HG03457 (cell line): Measurements from ENCODE around the gene SMCHD1.

ENCODE experiments used
- ATAC-seq: cut with Tn5 transposase; IDR thresholded peaks from one replicate; pipeline ENCODE4 v1.9.1; 2021; ENCODE audit warnings: moderate number of reproducible peaks; ENCODE audit not compliant: unreplicated experiment

The SMCHD1 gene

DNA sequence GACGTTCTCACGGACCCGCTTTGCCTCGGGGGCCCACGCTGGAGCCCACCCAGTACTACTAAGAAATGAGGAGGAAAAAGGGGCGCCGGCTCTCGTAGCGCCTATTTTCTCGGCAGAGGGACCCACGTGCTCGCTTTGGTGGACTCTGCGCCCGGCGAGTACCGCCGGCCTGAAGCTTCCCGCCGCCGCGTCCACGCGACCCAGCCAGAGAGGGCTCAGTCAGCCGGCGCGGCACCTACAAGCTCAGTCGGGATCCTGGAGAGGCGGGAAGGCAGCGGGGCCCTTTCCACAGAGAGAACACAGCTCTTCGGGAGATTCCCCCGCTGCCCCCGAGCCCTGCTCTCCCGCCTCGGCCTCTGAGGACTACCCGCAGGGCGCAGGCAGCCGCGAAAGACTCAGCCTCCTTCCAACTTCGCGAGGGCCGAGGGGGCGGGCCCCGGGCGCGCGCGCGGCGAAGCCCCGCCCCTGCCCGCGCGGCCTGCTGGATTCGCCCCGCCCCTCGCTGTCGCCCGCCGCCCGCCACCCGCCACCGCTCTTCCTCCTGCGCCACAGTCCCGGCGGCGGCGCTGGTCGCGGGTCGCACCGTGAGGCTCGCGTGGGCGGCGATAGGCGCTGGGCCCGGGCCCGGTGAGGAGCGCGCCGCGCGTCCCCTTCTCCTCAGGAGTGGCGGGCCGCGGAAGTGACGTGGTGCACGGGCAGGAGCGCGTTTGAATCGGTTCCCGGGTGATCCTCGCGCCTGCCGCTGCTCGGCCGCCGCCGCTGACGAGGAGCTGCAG lies at the start of gene SMCHD1:
SMCHD1 (plus strand) TSS at position 549 of the 776 bp plus-strand sequence. CDS start 350 bp downstream, outside the sequence.
- ATAC-seq: peak; percentile 62

DNA sequence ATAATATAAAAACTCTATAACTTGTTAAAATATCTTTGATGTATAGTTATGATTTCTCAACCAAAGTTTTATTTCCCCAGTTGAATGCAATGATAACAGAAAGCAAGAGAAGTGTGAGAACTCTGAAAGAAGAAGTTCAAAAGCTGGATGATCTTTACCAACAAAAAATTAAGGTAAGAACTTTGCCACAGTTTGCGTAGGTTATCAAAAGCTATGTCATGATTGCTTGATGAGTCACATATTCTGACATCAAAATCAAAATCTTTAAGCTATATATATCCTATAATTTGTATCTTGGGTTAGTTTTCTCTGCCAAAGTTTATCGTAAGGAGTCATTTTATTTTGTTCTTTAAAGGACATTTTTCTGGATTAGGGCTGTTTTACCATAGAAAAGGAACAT lies 49.2 kb upstream of the SMCHD1 start:
- ATAC-seq: no peak

DNA sequence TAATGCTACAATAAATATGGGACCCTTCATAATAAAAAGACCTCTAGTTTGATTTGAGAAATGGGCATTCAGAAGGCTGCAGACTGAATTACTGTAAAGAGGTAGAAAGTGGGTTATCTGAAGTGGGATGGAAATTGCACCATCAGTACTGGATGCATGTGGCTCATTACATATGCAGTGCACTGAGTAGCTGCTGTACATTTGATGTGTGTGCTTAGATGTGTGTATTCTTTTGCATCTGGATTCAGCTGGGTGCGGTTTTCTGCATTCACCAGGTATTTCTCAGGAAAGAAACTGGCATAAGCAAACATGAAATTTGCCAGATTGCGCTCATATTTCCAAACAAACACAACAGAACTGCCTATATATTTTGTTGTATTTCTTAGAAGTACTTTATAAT lies 45.9 kb upstream of the SMCHD1 start:
- no peak for ATAC-seq

- no peak for ATAC-seq
Observed at GRCh38 chr18:2610549-2610948, 45.0 kb upstream of the SMCHD1 start.

- ATAC-seq: no peak
Observed at GRCh38 chr18:2612996-2613395, 42.5 kb upstream of the SMCHD1 start.

GRCh38 chr18:2617401-2617998 lies 38.0 kb upstream of the SMCHD1 start:
- no peak for ATAC-seq

DNA sequence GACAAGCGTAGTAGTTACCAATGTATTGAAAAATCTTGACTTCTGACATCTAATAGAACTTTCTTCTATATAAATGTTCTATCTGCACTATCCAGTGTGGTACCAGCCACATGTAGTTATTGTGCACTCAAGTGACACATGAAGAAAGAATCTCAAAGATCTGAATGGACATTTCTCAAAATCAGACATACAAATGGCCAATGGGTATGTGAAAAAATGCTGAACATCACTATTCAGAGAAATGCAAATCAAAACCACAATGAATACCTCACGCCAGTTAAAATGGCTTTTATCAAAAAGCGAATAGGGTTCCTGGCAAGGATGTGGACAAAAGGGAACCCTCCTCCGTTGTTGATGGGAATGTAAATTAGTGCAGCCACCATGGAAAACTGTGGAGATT lies 37.5 kb upstream of the SMCHD1 start:
- ATAC-seq: no peak

- no peak for ATAC-seq
Observed at GRCh38 chr18:2625217-2625616, 30.3 kb upstream of the SMCHD1 start.

DNA sequence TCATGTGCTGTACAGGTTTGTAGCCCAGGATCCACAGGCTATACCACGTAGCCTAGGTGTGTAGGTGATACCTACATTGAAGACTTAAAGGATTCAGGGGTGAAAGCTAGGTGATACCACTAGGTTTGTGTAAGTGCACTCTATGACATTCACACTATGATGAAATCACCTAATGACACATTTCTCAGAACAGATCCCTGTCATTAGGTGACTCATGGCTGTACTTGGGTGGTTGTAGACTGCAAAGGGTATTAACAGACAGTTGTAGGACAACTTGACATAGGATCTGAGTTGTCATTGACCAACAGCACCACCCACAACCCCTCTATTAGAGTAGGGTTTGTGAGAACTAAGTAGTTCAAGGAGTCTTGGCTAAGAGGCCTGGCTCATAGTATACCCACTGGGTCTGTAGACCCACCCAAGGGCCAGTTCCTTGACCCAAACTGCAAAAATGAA lies 27.7 kb upstream of the SMCHD1 start:
- ATAC-seq: no peak

DNA sequence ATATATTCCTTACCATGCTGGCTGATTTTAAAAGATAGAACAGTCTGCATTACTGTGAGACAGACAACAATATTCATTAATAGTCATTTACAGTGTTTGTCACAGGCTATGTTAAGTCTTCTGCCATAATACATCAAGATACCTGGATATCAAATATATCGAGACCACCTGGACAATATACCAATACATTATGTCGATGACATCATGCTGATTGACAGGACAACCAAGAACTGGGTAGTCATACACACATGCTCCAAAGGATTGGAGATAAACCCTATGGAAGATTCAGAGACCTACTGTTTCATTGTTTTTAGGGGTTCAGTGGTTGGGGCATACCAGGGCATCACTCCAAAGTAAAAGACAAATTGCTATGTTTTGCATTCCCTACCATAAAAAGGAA lies 26.5 kb upstream of the SMCHD1 start:
- ATAC-seq: no peak

- no peak for ATAC-seq
Observed at GRCh38 chr18:2635586-2635985, 19.9 kb upstream of the SMCHD1 start.

DNA sequence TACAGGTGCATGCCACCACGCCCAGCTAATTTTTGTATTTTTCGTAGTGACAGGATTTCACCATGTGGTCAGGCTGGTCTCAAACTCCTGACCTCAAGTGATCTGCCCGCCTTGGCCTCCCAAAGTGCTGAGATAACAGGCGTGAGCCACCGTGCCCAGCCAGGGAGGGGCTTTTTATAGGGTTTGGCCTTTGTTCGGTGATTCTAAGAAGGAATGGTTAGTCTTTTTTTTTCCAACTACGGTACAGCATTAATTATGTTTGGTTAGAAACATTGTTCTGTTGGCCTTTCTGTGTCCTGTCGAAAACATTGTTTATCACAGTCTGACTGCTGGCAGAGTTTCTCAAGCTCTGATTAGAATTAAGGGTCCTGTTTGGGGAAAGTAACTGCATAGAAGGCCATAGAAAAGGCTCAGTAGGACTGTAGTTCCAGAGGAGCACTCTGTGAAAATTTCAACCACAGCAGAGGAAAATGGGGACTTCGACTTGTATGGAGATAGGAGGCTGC lies 19.3 kb upstream of the SMCHD1 start:
- ATAC-seq: no peak

- ATAC-seq: peak; percentile 78
Observed at GRCh38 chr18:2641638-2642037, 13.9 kb upstream of the SMCHD1 start.

DNA sequence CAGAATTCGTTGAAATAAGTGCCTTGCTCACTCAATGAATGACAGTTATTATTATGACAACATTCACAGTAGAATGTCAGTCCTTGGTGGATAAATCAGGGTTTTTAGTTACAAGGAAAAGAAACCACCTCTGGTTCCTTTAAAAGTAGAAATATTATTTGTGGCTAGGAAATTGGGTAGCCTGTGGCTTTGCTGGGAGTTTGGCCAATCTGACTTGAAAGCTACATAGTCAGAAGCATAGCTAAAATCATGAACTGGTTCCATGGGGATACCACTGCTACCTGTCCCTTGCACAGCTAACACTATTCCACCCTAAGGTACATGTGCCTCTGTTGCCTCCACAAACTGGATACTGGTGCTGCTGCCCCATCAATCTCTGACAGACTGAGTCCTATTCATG lies 12.8 kb upstream of the SMCHD1 start:
- ATAC-seq: no peak

GRCh38 chr18:2644535-2644934 lies 11.0 kb upstream of the SMCHD1 start:
- ATAC-seq: no peak

GRCh38 chr18:2651981-2652380 lies 3.5 kb upstream of the SMCHD1 start:
- no peak for ATAC-seq

GRCh38 chr18:2653467-2653866 lies 2.1 kb upstream of the SMCHD1 start:
- ATAC-seq: no peak

- no peak for ATAC-seq
Observed at GRCh38 chr18:2654169-2654927, 1.2 kb upstream of the SMCHD1 start.

DNA sequence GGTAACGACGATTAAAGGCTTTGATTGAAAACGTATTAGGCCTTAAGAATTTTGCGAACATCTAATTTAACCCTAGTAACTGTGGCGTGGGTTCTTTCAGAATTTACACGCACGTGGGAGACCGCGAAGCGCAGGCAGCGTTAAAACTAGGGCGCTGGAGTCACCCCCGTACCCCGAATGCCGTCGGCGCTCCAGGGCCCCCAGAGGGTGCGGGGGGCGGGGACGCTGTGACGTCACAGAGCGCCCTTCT lies 673 bp upstream of the SMCHD1 start:
- peak; percentile 15 for ATAC-seq

- ATAC-seq: no peak
Observed at GRCh38 chr18:2655954-2656236, 369 bp downstream of the SMCHD1 start.

GRCh38 chr18:2656237-2656980 lies 883 bp downstream of the SMCHD1 start:
- ATAC-seq: no peak
